K562 (cell line): ENCODE measurements around the gene RSPH9. TPM values are rescaled to one million over a fixed set of nuclear protein-coding genes. Genes with fewer than 3 reads are reported as not detected.

Experiments used
- ATF6 ChIP-seq: sonication (generic); formaldehyde crosslinking; IDR thresholded peaks from 2 replicates; pipeline ENCODE4 v1.4.0; 2020; ENCODE audit warnings: mild to moderate bottlenecking, missing genetic modification reagents
- CHD1 ChIP-seq: fragments of 200-600 bp; sonication (generic); IDR thresholded peaks from one replicate; pipeline ENCODE4 v1.6.1; 2012; ENCODE audit warnings: mild to moderate bottlenecking, moderate library complexity, low read length, inconsistent platforms
- CREB3 ChIP-seq: fragments of 450-650 bp; conservative IDR thresholded peaks from 2 replicates; pipeline ENCODE4 v1.6.1; 2016; ENCODE audit warnings: missing genetic modification characterization, low read depth, mild to moderate bottlenecking, missing compliant biosample characterization, moderate library complexity
- CREM ChIP-seq: IDR thresholded peaks from 2 replicates; pipeline ENCODE4 v1.6.1; 2014; ENCODE audit warnings: antibody characterized with exemption, low read depth
- GATA2 ChIP-seq: sonication (generic); formaldehyde crosslinking; IDR thresholded peaks from 2 replicates; pipeline ENCODE4 v1.4.0; 2020; ENCODE audit warnings: mild to moderate bottlenecking, missing genetic modification reagents
- HEY1 ChIP-seq: fragments of 250-450 bp; sonication (Bioruptor Pico); IDR thresholded peaks from 2 replicates; pipeline ENCODE4 v1.5.0; 2020; ENCODE audit warnings: mild to moderate bottlenecking, moderate library complexity, borderline replicate concordance
- ID3 ChIP-seq, 2 experiments: fragments of 250-450 bp in 1 of 2; fragments of 450-650 bp in 1 of 2; sonication (Bioruptor Pico) in 1 of 2; IDR thresholded peaks; 2 replicates each; pipeline versions ENCODE4 v1.6.1 to v1.8.0; 2016 to 2021; ENCODE audit warnings: mild to moderate bottlenecking in 2 of 2, moderate library complexity in 2 of 2, missing compliant biosample characterization in 1 of 2, missing genetic modification characterization in 1 of 2
- KAT2B ChIP-seq: IDR thresholded peaks from one replicate; pipeline ENCODE4 v1.6.1; 2012; ENCODE audit warnings: low read depth, mild to moderate bottlenecking, control low read depth, inconsistent platforms, low read length, moderate library complexity
- L3MBTL2 ChIP-seq: fragments of 450-650 bp; IDR thresholded peaks from 2 replicates; pipeline ENCODE4 v1.6.1; 2016; ENCODE audit warnings: mild to moderate bottlenecking, moderate library complexity
- NFE2 ChIP-seq: IDR thresholded peaks from 2 replicates; pipeline ENCODE4 v1.6.1; 2014; ENCODE audit warnings: antibody characterized with exemption, low read depth
- NONO ChIP-seq, 2 experiments: fragments of 200-400 bp in 1 of 2; fragments of 450-650 bp in 1 of 2; formaldehyde crosslinking in 1 of 2; IDR thresholded peaks; 2 replicates each; pipeline ENCODE4 v1.6.1; 2017; ENCODE audit warnings: low read depth in 2 of 2, mild to moderate bottlenecking in 2 of 2, moderate library complexity in 2 of 2, low read length in 1 of 2
- OTX1 ChIP-seq: fragments of 450-650 bp; formaldehyde crosslinking; IDR thresholded peaks from 2 replicates; pipeline ENCODE4 v1.4.0; 2022; ENCODE audit warnings: mild to moderate bottlenecking
- PHTF2 ChIP-seq: fragments of 250-450 bp; sonication (Bioruptor Pico); IDR thresholded peaks from 2 replicates; pipeline ENCODE4 v1.5.0; 2021; ENCODE audit warnings: mild to moderate bottlenecking
- POLR2H ChIP-seq: IDR thresholded peaks from 2 replicates; pipeline ENCODE4 v1.6.1; 2016; ENCODE audit warnings: missing genetic modification characterization, low read depth, mild to moderate bottlenecking, control low read depth, missing compliant biosample characterization, moderate library complexity
- RCOR1 ChIP-seq, 2 experiments: IDR thresholded peaks; 2 replicates each; pipeline ENCODE4 v1.6.1; 2012; ENCODE audit warnings: low read depth in 2 of 2, low read length in 2 of 2, borderline replicate concordance in 1 of 2, improper control_type of control experiment in 1 of 2
- SIX5 ChIP-seq, 2 experiments: IDR thresholded peaks; 2 replicates each; pipeline ENCODE4 v1.6.1; 2011; ENCODE audit warnings: low read length in 2 of 2, borderline replicate concordance in 1 of 2, low read depth in 1 of 2, mild to moderate bottlenecking in 1 of 2, moderate library complexity in 1 of 2; ENCODE audit not compliant: insufficient read depth in 1 of 2
- SMAD1 ChIP-seq: fragments of 150-350 bp; IDR thresholded peaks from 2 replicates; pipeline ENCODE4 v1.6.1; 2014; ENCODE audit warnings: low read length, low read depth; ENCODE audit not compliant: partially characterized antibody
- SOX6 ChIP-seq: fragments of 450-650 bp; IDR thresholded peaks from 2 replicates; pipeline ENCODE4 v1.6.1; 2014; ENCODE audit warnings: mild to moderate bottlenecking
- SRSF7 ChIP-seq: fragments of 200-400 bp; formaldehyde crosslinking; optimal IDR thresholded peaks from 2 replicates; pipeline ENCODE3; 2017; ENCODE audit warnings: mild to moderate bottlenecking, low read depth, low read length
- STAT5B ChIP-seq: fragments of 250-450 bp; sonication (Bioruptor Pico); IDR thresholded peaks from 2 replicates; pipeline ENCODE4 v1.8.0; 2021; ENCODE audit warnings: mild to moderate bottlenecking, inconsistent platforms
- TEAD1 ChIP-seq, 2 experiments: fragments of 450-650 bp in 1 of 2; sonication (generic) in 1 of 2; formaldehyde crosslinking; IDR thresholded peaks; 2 replicates each; pipeline versions ENCODE4 v1.4.0 to v1.8.0; 2020 to 2022; ENCODE audit warnings: mild to moderate bottlenecking in 2 of 2, missing genetic modification reagents in 1 of 2
- TRIM24 ChIP-seq, 2 experiments: fragments of 450-650 bp; IDR thresholded peaks; 2 replicates each; pipeline ENCODE4 v1.6.1; 2016
- XRCC3 ChIP-seq: fragments of 450-650 bp; IDR thresholded peaks from 2 replicates; pipeline ENCODE4 v1.6.1; 2017; ENCODE audit warnings: mild to moderate bottlenecking, moderate library complexity
- ZNF583 ChIP-seq: fragments of 250-450 bp; sonication (Bioruptor Pico); IDR thresholded peaks from 2 replicates; pipeline ENCODE4 v1.4.0; 2020
- polyA plus RNA-seq, 8 experiments: library from polyadenylated mRNA; depleted of rRNA in 4 of 8; stranded (reverse) in 5 of 8; unstranded in 3 of 8; fragments of >200 nt; fragmentation: Nextera tagmentation in 2 of 8; fragmentation: Illumina TruSeq in 1 of 8; extraction: Ambion mirVana in 2 of 8; extraction: Trizol in 1 of 8; gene quantifications; 2 replicates each; pipeline versions ENCODE4 v1.2.1 to v1.2.3, GENCODE V29; 2011 to 2014; ENCODE audit warnings: inconsistent platforms in 1 of 8, missing spikeins in 1 of 8
- total RNA-seq, 7 experiments: library from RNA; depleted of rRNA in 6 of 7; stranded (reverse); fragments of >200 nt in 6 of 7; fragmentation: Illumina TruSeq in 2 of 7; extraction: Trizol in 2 of 7; gene quantifications; 2 replicates each; pipeline versions ENCODE4 v1.2.1 to v1.2.3, GENCODE V29; 2011 to 2021; ENCODE audit warnings: low replicate concordance in 1 of 7

Gene RSPH9
- total and polyA plus RNA-seq, 9 of the 15 experiments (the other 6 are each of a cell fraction or from before 2014, with no cell fraction given), result 0.05 to 0.60 (median 0.39) TPM; not detected in 6

DNA sequence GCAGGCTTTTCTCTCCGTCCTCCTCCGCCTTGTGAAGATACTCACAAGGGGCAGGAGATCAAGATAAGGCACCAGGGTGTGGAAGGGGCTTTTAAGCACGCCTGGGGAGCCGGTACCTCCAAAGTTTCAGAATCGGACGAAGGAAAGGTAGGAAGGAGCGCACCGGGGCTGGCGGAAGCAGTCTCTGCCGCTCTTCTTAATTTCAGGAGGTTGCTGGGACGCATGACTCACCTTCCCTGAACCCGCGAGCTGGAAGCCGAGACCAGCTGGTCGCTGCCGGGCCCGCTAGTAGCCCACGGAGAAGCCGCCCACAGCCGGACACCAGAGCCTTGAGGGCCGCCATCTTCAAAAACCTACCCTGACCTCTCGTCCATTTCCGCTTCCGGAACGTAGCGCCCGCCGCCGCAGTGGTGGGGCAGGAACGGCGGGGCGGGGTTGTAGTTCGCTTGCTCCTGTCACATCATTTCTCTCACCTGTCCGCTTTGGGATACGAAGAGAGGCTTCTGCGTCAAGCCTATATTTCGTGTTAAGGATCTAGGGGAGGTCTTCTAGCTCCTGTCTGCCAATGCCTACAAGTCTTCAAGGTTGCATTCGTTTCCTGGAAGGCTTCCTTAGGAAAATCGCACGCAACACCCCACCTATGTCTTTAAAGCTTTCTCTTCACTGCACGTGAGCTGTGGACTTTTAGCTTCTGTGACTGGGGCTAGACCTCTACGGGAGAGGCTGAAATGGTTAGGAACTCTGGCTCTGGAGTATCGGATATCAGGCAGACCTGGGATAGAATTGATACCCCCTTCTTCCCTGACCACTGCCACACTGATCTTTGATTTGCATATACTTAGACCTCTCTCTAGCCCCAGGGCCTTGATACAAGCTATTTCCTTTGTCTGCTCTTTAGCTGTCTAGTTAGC lies 42.9 kb downstream of the RSPH9 start, which contains the start of gene MRPS18A (continued):
- TF ChIP-seq TRIM24 (IDR thresholded peaks at IDR 0.05) (no peak), NONO (IDR thresholded peaks at IDR 0.05; ENCODE audit: low read depth in 2 of 2, low read length in 1 of 2) (no peak), ZNF583 (CRISPR knock-in tag) (0 out of 2 replicates have a peak, but pooled peaks have one; percentile 27), RCOR1 (IDR thresholded peaks at IDR 0.05; ENCODE audit: borderline replicate concordance in 1 of 2, low read depth in 2 of 2, low read length in 2 of 2) (peak in 1 of 2 experiments; percentile 72; a peak in 2 of 4 replicates), TEAD1 (CRISPR knock-in tag; IDR thresholded peaks at IDR 0.05) (0 out of 4 replicates have a peak, but pooled peaks of 1 of the 2 experiments have one; percentile 2), POLR2H (peak; percentile 83), SRSF7 (no peak), ATF6 (CRISPR knock-in tag) (no peak), STAT5B (CRISPR knock-in tag) (no peak), HEY1 (CRISPR knock-in tag) (no peak), OTX1 (CRISPR knock-in tag) (0 out of 2 replicates have a peak, but pooled peaks have one; percentile 25), CHD1 (peak; percentile 41), CREM (peak; percentile 87), PHTF2 (CRISPR knock-in tag) (no peak), CREB3 (tag) (no peak), XRCC3 (no peak), L3MBTL2 (peak; percentile 62), ID3 (CRISPR knock-in tag; IDR thresholded peaks at IDR 0.05) (no peak), ID3 (tag; IDR thresholded peaks at IDR 0.05) (peak; percentile 47; the same call in 1 of the 2 replicates), SOX6 (0 out of 2 replicates have a peak, but pooled peaks have one; percentile 0), KAT2B (no peak), NFE2 (no peak), GATA2 (CRISPR knock-in tag) (no peak), SMAD1 (peak; percentile 38), SIX5 (IDR thresholded peaks at IDR 0.05; ENCODE audit: borderline replicate concordance in 1 of 2, insufficient read depth in 1 of 2, low read depth in 1 of 2, low read length in 2 of 2) (no peak)
